HG02852 (cell line): ENCODE results near the gene TMEM130.

Experiments
- ATAC-seq: cut with Tn5 transposase; IDR thresholded peaks from one replicate; pipeline ENCODE4 v1.9.1; 2021; ENCODE audit warnings: mild to moderate bottlenecking, moderate library complexity; ENCODE audit not compliant: unreplicated experiment

The TMEM130 gene

DNA sequence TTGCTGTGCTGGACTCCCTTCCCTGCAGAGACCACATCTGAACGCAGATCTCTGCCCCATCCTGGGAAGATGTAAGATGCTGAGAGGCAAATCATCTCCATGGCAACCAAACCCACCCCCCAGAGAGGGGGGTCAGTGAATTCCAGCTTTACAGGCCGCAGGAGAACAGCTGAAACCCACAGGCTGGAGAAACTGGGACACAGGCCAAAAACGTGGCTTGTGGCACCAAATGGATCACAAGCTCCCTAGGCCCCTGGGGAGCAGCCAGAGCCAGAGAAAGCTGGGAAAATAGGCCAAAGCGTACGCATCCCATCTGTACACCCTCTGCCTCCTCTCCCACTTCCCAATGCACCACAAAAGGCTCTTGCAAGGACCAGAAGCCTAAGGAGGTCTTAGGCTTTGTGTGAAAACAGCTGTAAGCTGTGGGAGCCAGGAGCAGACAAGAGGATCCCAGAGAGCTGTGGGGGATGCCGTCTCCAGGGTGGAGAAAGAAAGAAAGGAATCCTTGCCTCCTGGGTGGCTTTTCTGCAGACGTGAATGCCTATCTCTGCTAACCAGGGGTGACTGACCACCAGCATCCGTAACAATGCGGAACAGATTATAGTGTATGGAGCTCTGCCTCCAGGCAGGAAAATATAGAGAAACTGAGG lies 59.5 kb downstream of the TMEM130 start:
- no peak for ATAC-seq

GRCh38 chr7:98808751-98809460 lies 60.9 kb downstream of the TMEM130 start:
- ATAC-seq: no peak

- no peak for ATAC-seq
Measured at GRCh38 chr7:98807068-98808048, 62.5 kb downstream of the TMEM130 start.

DNA sequence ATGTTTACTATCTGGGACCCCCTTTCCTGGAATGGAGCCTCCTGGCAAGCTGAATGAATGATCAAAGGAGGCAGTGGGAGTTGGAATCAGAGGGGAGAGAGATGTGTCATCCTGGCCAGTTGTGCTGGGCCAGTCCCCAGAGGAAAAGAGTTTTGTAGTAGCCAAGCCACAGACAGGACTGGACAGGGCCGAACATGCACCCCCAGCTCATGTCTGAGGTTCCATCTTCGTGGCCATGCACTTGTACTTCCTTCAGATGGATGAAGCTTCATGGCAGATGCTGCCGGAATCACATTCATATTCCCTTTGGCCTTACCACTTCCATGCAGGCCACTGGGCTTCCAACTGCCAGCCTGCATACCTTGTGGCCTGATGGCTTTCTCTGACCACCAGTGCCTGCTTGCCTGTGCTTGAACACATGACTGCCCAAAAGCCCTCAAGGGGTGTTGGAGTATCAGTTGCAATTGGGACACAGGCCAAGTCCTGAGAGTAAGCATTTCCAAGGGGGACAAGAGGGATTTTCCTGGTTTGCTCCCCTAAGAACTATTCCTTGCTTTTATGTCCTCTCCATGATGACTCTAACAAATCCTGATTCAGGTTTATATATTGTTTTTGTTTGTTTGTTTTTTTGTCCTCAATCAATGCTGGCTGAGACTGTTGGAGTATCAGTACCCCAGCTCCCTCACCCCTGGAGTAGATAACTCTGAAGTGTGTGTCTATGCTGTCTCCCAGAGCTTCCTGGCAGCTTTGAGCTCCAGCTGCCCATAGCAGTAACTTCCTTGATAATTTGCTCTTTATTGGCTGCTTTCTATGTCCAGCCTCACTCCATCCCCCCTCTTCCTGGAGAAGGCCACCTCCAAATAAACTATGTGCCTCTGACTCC lies 63.6 kb downstream of the TMEM130 start:
- no peak for ATAC-seq

DNA sequence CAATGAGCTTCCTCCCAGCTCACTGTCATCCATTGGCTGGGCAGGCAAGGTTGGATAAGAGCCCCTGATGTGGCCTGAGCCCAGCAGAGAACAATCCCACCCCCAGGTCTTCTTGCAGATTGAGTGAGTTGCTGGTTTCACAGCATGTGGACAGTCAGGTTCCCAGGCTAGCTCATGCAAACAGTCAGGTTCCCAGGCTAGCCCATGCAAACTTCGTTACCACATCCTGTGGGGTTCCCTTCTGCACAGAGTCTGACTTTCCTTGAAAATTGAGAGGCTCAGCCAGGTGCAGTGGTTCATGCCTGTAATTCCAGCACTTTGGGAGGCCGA lies 67.1 kb downstream of the TMEM130 start:
- ATAC-seq: peak; percentile 35

- peak; percentile 91 for ATAC-seq
Measured at GRCh38 chr7:98802088-98802780, 67.6 kb downstream of the TMEM130 start.

GRCh38 chr7:98800996-98801395 lies 68.8 kb downstream of the TMEM130 start:
- ATAC-seq: no peak

GRCh38 chr7:98797150-98797549 lies 72.7 kb downstream of the TMEM130 start:
- ATAC-seq: no peak
